Mucosa of descending colon (tissue), 3 donors: Measurements from ENCODE around the gene SORCS2. TPM values are rescaled to one million over a fixed set of nuclear protein-coding genes. Genes with fewer than 3 reads are reported as not detected.

Experiments
- ATAC-seq: fragments of 200-7000 bp; cut with Tn5 transposase; one replicate; pipeline ENCODE4 v1.9.1; 2020; ENCODE audit warnings: mild to moderate bottlenecking, moderate library complexity
- DNase-seq, 3 donors: peaks; one replicate each; pipeline ENCODE4 v3.0.0-alpha.2; 2020
- H3K36me3 ChIP-seq: fragments of 200-600 bp; one replicate; pipeline ENCODE4 v1.8.0; 2021; ENCODE audit warnings: low read depth, mild to moderate bottlenecking
- H3K4me1 ChIP-seq: fragments of 200-600 bp; one replicate; pipeline ENCODE4 v1.8.0; 2021; ENCODE audit warnings: low read depth, mild to moderate bottlenecking
- H3K4me3 ChIP-seq: fragments of 200-600 bp; one replicate; pipeline ENCODE4 v1.8.0; 2021; ENCODE audit warnings: mild to moderate bottlenecking
- H3K9me3 ChIP-seq: fragments of 200-600 bp; one replicate; pipeline ENCODE4 v1.8.0; 2021; ENCODE audit warnings: mild to moderate bottlenecking
- CTCF ChIP-seq: fragments of 200-600 bp; IDR thresholded peaks from one replicate; pipeline ENCODE4 v1.8.0; 2022; ENCODE audit warnings: antibody characterized with exemption, mild to moderate bottlenecking
- intact Hi-C, 2 donors: fragments of 100-400 bp; cut with DNase I in 1 of 2; cut with micrococcal nuclease in 1 of 2; formaldehyde crosslinking; loops; one replicate each; pipeline versions ENCODE4 v1.11.0 to v1.11.1; 2022; cut with DNase I, micrococcal nuclease
- total RNA-seq, 3 donors: library from RNA; stranded (reverse); fragmentation: NEBNext Ultra II Directional in 2 of 3; extraction: Animal tissue kit (Norgen Biotek cat#: 25700) in 2 of 3; gene quantifications; one replicate each; pipeline versions ENCODE4 v1.2.1 to v1.2.4, GENCODE V29; 2021 to 2023
- donor health status: DM: no; HTN: no; CAD: no; lungs with moderate emphysema.
- donor health status: DM: no; HTN: no; CAD: no.
- donor health status: DM: no; HTN: yes; CAD: no.

Gene SORCS2
- total RNA-seq, 3 donors from 2014 or later: 0.20 to 3.1 (median 1.5) TPM

- no peak for TF ChIP-seq CTCF
- ATAC-seq (no peak), DNase-seq (no peak)
- no peak overlapping the region for H3K4me3 ChIP-seq
- no peaks in the 10 kb centered on the region for H3K9me3 ChIP-seq
- intact Hi-C loops: no loop called here
- H3K36me3 ChIP-seq: no peaks in the 10 kb centered on the region
- peaks cover 5% of the 10 kb centered on the region for H3K4me1 ChIP-seq
Measured at GRCh38 chr4:7248857-7249256, 56.5 kb downstream of the SORCS2 start.

GRCh38 chr4:7251321-7251720 lies 59.0 kb downstream of the SORCS2 start:
- TF ChIP-seq CTCF: no peak
- Histone ChIP-seq H3K36me3 (no peaks in the 10 kb centered on the region), H3K4me3 (no peak overlapping the region), H3K4me1 (peaks cover 5% of the 10 kb centered on the region), H3K9me3 (no peaks in the 10 kb centered on the region)
- intact Hi-C loops: no loop called here
- ATAC-seq (no peak), DNase-seq (no peak)

- ATAC-seq: no peak
- Histone ChIP-seq H3K36me3 (no peaks in the 10 kb centered on the region), H3K9me3 (no peaks in the 10 kb centered on the region), H3K4me3 (no peak overlapping the region), H3K4me1 (peaks cover 5% of the 10 kb centered on the region)
- intact Hi-C loops: no loop called here
- no peak for TF ChIP-seq CTCF
- no peak for DNase-seq
Measured at GRCh38 chr4:7252051-7252450, 59.7 kb downstream of the SORCS2 start.

GRCh38 chr4:7252510-7253340 lies 60.4 kb downstream of the SORCS2 start:
- H3K36me3 ChIP-seq: no peaks in the 10 kb centered on the region
- H3K9me3 ChIP-seq: no peaks in the 10 kb centered on the region
- ATAC-seq (no peak), DNase-seq (no peak)
- H3K4me3 ChIP-seq: no peak overlapping the region
- intact Hi-C loops: no loop called here
- no peak for TF ChIP-seq CTCF
- peaks cover 5% of the 10 kb centered on the region for H3K4me1 ChIP-seq

- TF ChIP-seq CTCF: no peak
- Histone ChIP-seq H3K4me1 (peaks cover 5% of the 10 kb centered on the region), H3K4me3 (no peak overlapping the region), H3K36me3 (no peaks in the 10 kb centered on the region), H3K9me3 (no peaks in the 10 kb centered on the region)
- intact Hi-C loops: no loop called here
- ATAC-seq (no peak), DNase-seq (no peak)
Measured at GRCh38 chr4:7253341-7253700, 61.0 kb downstream of the SORCS2 start.

GRCh38 chr4:7253837-7254236 lies 61.5 kb downstream of the SORCS2 start:
- Histone ChIP-seq H3K4me3 (no peak overlapping the region), H3K9me3 (no peaks in the 10 kb centered on the region), H3K4me1 (peaks cover 5% of the 10 kb centered on the region), H3K36me3 (no peaks in the 10 kb centered on the region)
- ATAC-seq (no peak), DNase-seq (no peak)
- intact Hi-C loops: no loop called here
- TF ChIP-seq CTCF: no peak
